Calu3 (cell line): ENCODE results near the gene PRUNE1. TPM values are rescaled to one million over a fixed set of nuclear protein-coding genes. Genes with fewer than 3 reads are reported as not detected.

ENCODE experiments used
- BruUV-seq: library from RNA; stranded (reverse); fragments of 400-500 nt; replicated peaks from 2 replicates; lab custom pipeline; 2021; lab: Mats Ljungman, UMichigan
- CTCF ChIA-PET: fragments of 300-600 bp; sonication (Branson Sonifier 250); formaldehyde crosslinking; loops from one replicate; lab custom pipeline; 2022; ENCODE audit warnings: antibody characterized with exemption; lab: Charles Lee
- DNase-seq: peaks from one replicate; pipeline ENCODE4 v3.0.0; 2022
- H3K27ac Mint-ChIP-seq: one replicate; pipeline ENCODE4 v1.8.0; 2022; ENCODE audit warnings: mixed read lengths; ENCODE audit not compliant: unreplicated experiment
- H3K27me3 Mint-ChIP-seq: one replicate; pipeline ENCODE4 v1.8.0; 2022; ENCODE audit warnings: mixed read lengths; ENCODE audit not compliant: unreplicated experiment
- H3K36me3 Mint-ChIP-seq: one replicate; pipeline ENCODE4 v1.8.0; 2022; ENCODE audit warnings: mild to moderate bottlenecking, moderate library complexity, mixed read lengths; ENCODE audit not compliant: insufficient read depth, unreplicated experiment
- H3K4me1 Mint-ChIP-seq: one replicate; pipeline ENCODE4 v1.8.0; 2022; ENCODE audit warnings: mild to moderate bottlenecking, low read depth, mixed read lengths; ENCODE audit not compliant: unreplicated experiment
- H3K4me3 Mint-ChIP-seq: one replicate; pipeline ENCODE4 v1.8.0; 2022; ENCODE audit warnings: mild to moderate bottlenecking, low read depth, moderate library complexity, mixed read lengths; ENCODE audit not compliant: unreplicated experiment
- H3K9me3 Mint-ChIP-seq: one replicate; pipeline ENCODE4 v1.8.0; 2022; ENCODE audit warnings: low read depth, mixed read lengths; ENCODE audit not compliant: unreplicated experiment
- intact Hi-C: fragments of 100-400 bp; cut with micrococcal nuclease; formaldehyde crosslinking; loops from one replicate; pipeline ENCODE4 v1.10.0; 2022; ENCODE audit not compliant: unreplicated experiment
- total RNA-seq: library from RNA; stranded (reverse); gene quantifications from 2 replicates; pipeline ENCODE4 v1.2.3, GENCODE V29; 2022
- TF ChIP-seq, protein P1 (sequence below): fragments of 200-600 bp; IDR thresholded peaks from one replicate; pipeline ENCODE4 v1.8.0; 2022; ENCODE audit warnings: antibody characterized with exemption; ENCODE audit not compliant: unreplicated experiment

Gene PRUNE1
- total RNA-seq, 1 experiment from 2014 or later = 15.9 TPM

- TF ChIP-seq, protein P1, sequence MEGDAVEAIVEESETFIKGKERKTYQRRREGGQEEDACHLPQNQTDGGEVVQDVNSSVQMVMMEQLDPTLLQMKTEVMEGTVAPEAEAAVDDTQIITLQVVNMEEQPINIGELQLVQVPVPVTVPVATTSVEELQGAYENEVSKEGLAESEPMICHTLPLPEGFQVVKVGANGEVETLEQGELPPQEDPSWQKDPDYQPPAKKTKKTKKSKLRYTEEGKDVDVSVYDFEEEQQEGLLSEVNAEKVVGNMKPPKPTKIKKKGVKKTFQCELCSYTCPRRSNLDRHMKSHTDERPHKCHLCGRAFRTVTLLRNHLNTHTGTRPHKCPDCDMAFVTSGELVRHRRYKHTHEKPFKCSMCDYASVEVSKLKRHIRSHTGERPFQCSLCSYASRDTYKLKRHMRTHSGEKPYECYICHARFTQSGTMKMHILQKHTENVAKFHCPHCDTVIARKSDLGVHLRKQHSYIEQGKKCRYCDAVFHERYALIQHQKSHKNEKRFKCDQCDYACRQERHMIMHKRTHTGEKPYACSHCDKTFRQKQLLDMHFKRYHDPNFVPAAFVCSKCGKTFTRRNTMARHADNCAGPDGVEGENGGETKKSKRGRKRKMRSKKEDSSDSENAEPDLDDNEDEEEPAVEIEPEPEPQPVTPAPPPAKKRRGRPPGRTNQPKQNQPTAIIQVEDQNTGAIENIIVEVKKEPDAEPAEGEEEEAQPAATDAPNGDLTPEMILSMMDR = no peak
- Mint-ChIP-seq H3K9me3 (no peaks in the 10 kb centered on the region), H3K4me1 (peaks cover 45% of the 10 kb centered on the region), H3K27ac (peak overlapping the region; percentile 85), H3K36me3 (peaks cover 43% of the 10 kb centered on the region), H3K27me3 (no peaks in the 10 kb centered on the region), H3K4me3 (peak overlapping the region; percentile 27)
- CTCF ChIA-PET = interaction anchor here (1.0 to 1.4 kb wide), 2 partner anchors 30 to 151 kb away, joined by 3 to 4 read pairs; partner anchors contain the start of gene MINDY1
- intact Hi-C loops = loop anchor here (5.0 kb wide), 1 partner anchor 414 kb away; no protein-coding TSS in a partner anchor
- BruUV-seq = no TSS peak
- DNase-seq = no peak
These were observed 31.8 kb upstream of the PRUNE1 start for GRCh38 chr1:150976401-150976821.

DNA sequence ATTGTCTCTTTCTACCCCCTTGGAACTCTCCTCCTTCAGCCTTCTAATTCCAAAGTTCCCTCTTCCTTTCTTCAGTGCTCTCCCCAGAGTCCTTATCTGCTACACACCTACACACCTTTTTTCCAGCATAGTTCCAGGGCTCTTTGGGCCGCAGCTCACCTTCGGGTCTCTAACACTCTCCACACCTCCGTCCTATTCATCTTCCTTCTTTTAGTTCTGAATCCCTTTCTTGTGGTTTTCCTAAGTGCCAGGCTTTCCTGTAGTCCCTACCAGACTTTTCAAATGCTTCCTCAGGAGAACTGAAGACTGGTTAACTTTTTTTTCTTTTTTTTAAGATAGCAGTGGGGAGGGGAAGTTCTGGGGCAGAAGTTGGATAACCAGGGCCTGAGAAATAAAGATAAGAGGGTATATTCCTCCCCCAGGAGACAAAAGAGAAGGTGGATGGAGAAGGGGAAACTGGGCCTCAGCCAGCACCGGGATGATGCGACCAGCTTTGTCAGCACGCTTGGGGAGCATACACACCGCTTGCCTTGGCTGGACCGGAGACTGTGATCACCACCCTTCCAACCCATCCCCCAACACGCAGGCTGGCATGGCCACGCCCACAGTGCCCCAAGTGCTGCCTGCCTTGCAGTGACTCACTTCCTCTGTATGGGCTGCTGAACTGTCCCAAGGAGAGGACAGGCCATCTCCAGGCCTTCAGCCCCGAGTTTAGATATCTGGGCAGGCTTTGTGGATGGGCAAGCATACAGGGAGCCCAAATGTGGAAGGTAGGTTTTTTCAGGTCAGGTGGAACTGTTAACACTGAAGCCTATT, 31.2 kb upstream of the PRUNE1 start:
- H3K9me3 Mint-ChIP-seq = no peaks in the 10 kb centered on the region
- peaks cover 43% of the 10 kb centered on the region for H3K36me3 Mint-ChIP-seq
- TF ChIP-seq, protein P1 = no peak
- H3K27ac Mint-ChIP-seq = peak overlapping the region; percentile 85
- peaks cover 45% of the 10 kb centered on the region for H3K4me1 Mint-ChIP-seq
- CTCF ChIA-PET = interaction anchor here (1.4 kb wide), 1 partner anchor 30 kb away, joined by 4 read pairs; the partner anchor contains the start of gene MINDY1
- peak overlapping the region; percentile 27 for H3K4me3 Mint-ChIP-seq
- DNase-seq = peak; percentile 95
- no TSS peak for BruUV-seq
- H3K27me3 Mint-ChIP-seq = no peaks in the 10 kb centered on the region
- intact Hi-C loops = loop anchor here (5.0 kb wide), 1 partner anchor 415 kb away; no protein-coding TSS in a partner anchor

- intact Hi-C loops = loop anchor here (1.0 to 5.0 kb wide), 2 partner anchors 17 to 417 kb away; no protein-coding TSS in a partner anchor
- peak; percentile 93 for DNase-seq
- no peaks in the 10 kb centered on the region for H3K27me3 Mint-ChIP-seq
- H3K9me3 Mint-ChIP-seq = no peaks in the 10 kb centered on the region
- no peak overlapping the region for H3K4me3 Mint-ChIP-seq
- CTCF ChIA-PET = interaction anchor here (0.5 kb wide), 1 partner anchor 64 kb away, joined by 3 read pairs; no protein-coding TSS in a partner anchor
- peaks cover 23% of the 10 kb centered on the region for H3K36me3 Mint-ChIP-seq
- no peak overlapping the region for H3K27ac Mint-ChIP-seq
- TF ChIP-seq, protein P1 = peak; percentile 100
- H3K4me1 Mint-ChIP-seq = peaks cover 54% of the 10 kb centered on the region
- BruUV-seq = no TSS peak
These were observed 28.9 kb upstream of the PRUNE1 start for GRCh38 chr1:150979092-150980056.
